22Rv1 (cell line): ENCODE results near the gene MEGF11.
"Not testable (repeated sequence)": the region's sequence is repeated elsewhere in the genome, so short reads cannot be mapped to it uniquely, and the experiment has no call there.

ENCODE experiments used
- H3K27ac ChIP-seq: fragments of 450-650 bp; 2 replicates; pipeline ENCODE4 v1.5.1; 2017
- ZFX ChIP-seq: fragments of 450-650 bp; IDR thresholded peaks from 2 replicates; pipeline ENCODE4 v1.6.1; 2017; ENCODE audit warnings: antibody characterized with exemption, borderline replicate concordance
- TF ChIP-seq, protein P1 (sequence below): fragments of 450-650 bp; IDR thresholded peaks from 2 replicates; pipeline ENCODE4 v1.5.1; 2017; ENCODE audit warnings: mild to moderate bottlenecking

MEGF11 gene

DNA sequence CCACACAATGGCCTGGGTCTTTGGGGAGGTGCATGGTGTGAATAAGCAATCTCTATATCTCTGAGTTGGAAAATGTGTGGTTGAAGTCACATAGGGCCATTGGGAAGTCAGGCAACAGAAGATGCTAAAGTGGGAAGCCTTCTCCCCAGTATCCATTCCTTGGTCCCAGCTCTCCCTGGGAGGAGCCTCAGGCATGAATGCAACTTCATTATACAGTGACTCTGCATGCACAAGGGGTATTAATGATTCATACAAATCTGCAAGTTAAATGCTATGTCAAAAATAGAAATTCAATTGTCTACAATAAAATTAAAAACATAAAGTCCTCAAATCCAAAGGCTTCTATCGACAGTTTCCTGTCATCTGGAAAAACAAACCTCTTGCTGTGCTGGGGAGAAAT, 275.4 kb downstream of the MEGF11 start:
- no peak overlapping the region for H3K27ac ChIP-seq
- TF ChIP-seq ZFX: no peak
- TF ChIP-seq, protein P1, sequence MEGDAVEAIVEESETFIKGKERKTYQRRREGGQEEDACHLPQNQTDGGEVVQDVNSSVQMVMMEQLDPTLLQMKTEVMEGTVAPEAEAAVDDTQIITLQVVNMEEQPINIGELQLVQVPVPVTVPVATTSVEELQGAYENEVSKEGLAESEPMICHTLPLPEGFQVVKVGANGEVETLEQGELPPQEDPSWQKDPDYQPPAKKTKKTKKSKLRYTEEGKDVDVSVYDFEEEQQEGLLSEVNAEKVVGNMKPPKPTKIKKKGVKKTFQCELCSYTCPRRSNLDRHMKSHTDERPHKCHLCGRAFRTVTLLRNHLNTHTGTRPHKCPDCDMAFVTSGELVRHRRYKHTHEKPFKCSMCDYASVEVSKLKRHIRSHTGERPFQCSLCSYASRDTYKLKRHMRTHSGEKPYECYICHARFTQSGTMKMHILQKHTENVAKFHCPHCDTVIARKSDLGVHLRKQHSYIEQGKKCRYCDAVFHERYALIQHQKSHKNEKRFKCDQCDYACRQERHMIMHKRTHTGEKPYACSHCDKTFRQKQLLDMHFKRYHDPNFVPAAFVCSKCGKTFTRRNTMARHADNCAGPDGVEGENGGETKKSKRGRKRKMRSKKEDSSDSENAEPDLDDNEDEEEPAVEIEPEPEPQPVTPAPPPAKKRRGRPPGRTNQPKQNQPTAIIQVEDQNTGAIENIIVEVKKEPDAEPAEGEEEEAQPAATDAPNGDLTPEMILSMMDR: no peak

DNA sequence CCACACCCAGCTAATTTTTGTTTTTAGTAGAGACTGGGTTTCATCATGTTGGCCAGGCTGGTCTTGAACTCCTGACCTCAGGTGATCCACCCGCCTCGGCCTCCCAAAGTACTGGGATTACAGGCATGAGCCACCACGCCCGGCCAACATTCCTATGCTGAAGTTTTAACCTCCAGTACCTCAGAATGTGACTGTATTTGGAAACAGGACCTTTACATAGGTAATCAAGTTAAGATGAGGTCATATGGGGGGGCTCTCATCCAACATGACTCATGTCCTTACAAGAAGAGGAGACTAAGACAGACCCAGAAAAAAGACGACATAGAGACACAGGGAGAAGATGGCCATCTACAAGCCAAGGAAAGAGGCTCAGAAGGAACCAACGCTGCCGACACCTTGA, 277.4 kb downstream of the MEGF11 start:
- H3K27ac ChIP-seq: not testable (repeated sequence)

DNA sequence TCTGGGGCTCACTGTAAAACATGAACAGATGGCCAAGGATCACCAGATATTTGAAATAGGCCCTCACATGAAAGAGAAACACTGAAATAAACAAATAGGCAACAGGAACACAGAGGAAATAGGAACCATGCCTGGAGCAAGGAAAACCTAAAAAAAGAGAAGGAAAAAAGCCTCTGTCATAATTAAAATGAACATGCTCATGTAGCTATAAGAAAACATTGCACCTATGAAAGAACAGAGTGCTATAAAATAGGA, 281.9 kb downstream of the MEGF11 start:
- no peak overlapping the region for H3K27ac ChIP-seq
- no peak for TF ChIP-seq ZFX
- TF ChIP-seq, protein P1: no peak

DNA sequence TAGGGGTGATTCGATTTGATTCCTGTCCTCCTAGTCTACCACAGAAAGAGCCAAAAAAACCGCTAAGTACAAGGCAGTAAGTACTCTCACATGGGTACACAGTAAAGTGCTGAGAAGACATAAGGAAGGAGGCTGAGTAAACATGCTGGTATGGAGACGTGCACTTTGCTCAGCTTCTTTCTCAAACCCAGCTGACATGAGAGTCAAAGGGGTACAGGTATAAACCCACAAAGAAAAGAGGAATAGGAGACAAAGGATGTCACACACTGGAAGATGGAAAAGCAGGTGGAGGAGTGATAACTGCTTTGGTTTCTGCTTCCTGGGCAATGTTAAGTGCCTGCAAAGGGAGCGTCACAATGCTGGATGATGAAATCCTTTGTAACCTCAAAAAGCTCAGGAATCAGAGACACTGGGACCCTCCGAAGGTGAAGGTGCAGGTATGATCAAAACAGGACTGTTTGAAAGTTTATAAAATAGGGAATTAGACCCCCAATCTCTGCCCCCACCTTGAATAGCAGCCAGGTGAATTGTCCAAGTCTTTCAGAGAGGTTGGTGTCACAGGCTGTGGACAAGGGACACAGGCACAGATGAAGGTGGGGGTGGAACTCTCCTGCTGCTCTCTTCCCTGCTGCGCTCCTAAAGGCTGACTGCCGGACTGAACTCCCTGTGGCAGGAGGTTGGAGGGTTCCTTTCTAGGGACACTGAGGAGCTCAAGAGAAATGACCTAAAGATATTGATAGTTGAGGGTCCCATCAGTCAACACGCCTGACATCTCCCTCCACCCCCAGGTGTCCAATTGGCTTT, 282.4 kb downstream of the MEGF11 start:
- no peak for TF ChIP-seq ZFX
- TF ChIP-seq, protein P1: no peak
- no peak overlapping the region for H3K27ac ChIP-seq

DNA sequence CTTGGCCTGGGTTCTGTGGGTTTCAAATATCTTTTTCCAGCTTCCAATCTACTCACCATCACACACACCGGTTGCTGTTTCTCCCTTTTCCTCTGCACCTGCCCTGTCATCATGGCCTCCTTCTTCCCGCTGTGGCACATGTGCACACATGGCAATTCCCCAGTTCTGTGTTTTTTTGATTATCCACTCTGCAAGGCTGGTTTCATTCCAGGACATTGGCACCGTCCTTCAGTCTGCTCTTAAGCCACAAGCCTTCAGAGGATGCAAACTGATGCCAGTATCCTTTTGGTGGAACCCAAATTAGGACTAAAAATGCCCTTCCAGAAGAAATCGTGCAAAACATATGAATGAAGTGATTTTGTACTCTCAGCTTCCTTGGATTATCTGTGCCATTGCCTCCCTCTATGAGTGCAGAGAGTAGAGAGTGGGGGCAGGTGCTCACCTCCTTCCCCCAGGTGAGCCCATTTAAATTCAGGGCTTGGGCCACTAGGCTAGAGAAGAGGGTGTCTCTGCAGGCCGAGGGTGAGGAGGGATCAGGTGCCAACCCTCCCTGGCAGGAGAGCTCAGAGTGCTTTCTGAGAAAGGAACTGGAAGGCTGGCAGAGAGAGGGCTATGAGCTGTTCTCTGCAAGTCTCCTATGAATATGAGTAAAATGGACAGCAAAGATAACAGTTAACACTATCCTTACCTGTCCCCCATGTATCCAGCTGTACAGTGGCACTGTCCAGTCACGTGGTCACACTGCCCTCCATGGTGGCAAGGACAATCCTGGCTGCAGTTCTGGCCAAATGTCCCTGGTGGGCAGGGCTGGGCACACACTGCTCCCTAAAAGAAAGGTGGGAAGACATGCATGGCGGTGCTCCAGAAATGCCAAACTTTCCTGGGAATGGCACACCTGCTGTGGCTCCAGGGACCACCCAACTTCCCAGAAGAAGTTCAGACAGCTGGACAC, 283.4 kb downstream of the MEGF11 start:
- TF ChIP-seq, protein P1: no peak
- TF ChIP-seq ZFX: no peak
- H3K27ac ChIP-seq: no peak overlapping the region

DNA sequence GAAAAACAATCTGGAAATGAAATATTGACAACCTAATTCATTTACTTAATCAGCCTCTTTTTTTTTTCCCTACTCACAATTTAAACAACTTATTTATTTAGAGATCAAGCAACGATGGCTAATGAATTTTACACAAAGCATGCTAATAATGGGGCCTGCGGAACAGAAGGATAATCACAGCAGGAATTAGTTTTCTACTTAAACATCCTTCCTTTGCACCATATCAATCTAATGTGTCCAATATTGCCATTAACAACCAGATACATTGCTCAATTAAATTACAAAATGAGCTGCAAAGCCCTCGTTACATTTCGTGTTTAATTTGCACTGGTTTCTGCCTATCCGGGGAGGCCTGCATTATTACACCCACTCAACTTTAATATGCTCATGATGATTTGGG, 285.0 kb downstream of the MEGF11 start:
- TF ChIP-seq, protein P1: no peak
- TF ChIP-seq ZFX: no peak
- no peak overlapping the region for H3K27ac ChIP-seq

DNA sequence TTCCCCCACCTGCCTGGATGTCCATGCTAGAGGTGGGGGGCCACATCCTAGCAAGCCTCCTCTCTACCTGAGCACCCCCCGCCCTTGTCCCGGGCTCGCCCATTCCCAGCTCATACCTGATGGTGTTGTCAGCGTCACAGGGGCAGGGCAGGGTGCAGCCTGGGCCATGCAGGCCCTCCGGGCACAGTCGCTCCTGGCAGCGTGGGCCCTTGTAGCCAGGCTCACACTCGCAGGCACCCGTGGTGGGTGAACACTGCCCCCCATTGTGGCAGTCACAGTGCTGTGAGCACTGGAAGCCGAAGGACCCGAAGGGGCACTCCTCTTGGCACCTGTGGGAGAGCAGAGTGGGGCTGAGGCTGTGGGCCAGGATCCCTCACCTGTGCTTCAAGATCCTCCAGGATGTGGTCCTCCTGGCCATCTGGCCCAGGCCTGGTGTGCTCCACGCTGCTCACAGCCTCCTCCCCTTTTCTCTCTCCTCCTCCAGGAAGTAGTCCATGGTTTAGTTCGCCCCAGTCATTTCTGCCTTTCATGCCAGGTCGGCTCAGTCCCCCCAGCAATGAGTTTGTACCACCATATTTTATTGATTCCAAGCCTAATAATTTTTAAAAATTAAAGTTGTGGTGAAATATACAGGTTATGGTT, 288.6 kb downstream of the MEGF11 start:
- TF ChIP-seq, protein P1: no peak
- no peak for TF ChIP-seq ZFX
- H3K27ac ChIP-seq: no peak overlapping the region
